Activated CD8-positive, alpha-beta memory T cell treated with anti-CD3 and anti-CD28 coated beads, Interleukin-2, amount 10 ng/mL, durations not matched to agents 7 days and 5 days (primary cell): ENCODE results near the gene BRINP1. TPM values are rescaled to one million over a fixed set of nuclear protein-coding genes. Genes with fewer than 3 reads are reported as not detected.

Source experiments
- ATAC-seq: fragments of 150-1000 bp; cut with Tn5 transposase; one replicate; pipeline ENCODE4 v1.10.0; 2021; ENCODE audit warnings: moderate library complexity
- CTCF ChIA-PET: fragments of 350-600 bp; sonication (Branson Sonifier 250); formaldehyde crosslinking; loops from one replicate; lab custom pipeline; 2021; ENCODE audit warnings: antibody characterized with exemption; lab: Charles Lee
- DNase-seq: peaks from one replicate; pipeline ENCODE4 v3.0.0-alpha.2; 2020
- H3K27ac Mint-ChIP-seq: one replicate; pipeline ENCODE4 v1.8.0; 2021; ENCODE audit warnings: mild to moderate bottlenecking, mixed read lengths
- H3K27me3 Mint-ChIP-seq: one replicate; pipeline ENCODE4 v1.8.0; 2021; ENCODE audit warnings: mixed read lengths
- H3K36me3 Mint-ChIP-seq: one replicate; pipeline ENCODE4 v1.8.0; 2021; ENCODE audit warnings: mild to moderate bottlenecking, mixed read lengths
- H3K4me1 Mint-ChIP-seq: one replicate; pipeline ENCODE4 v1.8.0; 2021; ENCODE audit warnings: mixed read lengths
- H3K4me3 Mint-ChIP-seq: one replicate; pipeline ENCODE4 v1.8.0; 2021; ENCODE audit warnings: mild to moderate bottlenecking, moderate library complexity, mixed read lengths
- H3K9me3 Mint-ChIP-seq: one replicate; pipeline ENCODE4 v1.8.0; 2022; ENCODE audit warnings: low read depth, mixed read lengths
- total RNA-seq, 2 experiments: library from RNA; stranded (reverse); gene quantifications; one replicate each; pipeline ENCODE4 v1.2.3, GENCODE V29; 2021

Gene BRINP1
- not detected for total RNA-seq

GRCh38 chr9:119368681-119369581, at the start of gene BRINP1:
BRINP1 (minus strand) TSS chr9:119369435; CDS start chr9:119313355, 56,080 bp downstream.
- peaks cover 2% of the 10 kb centered on the region for H3K9me3 Mint-ChIP-seq
- peak within 1 kb of the TSS; percentile 19 for H3K4me3 Mint-ChIP-seq
- H3K27ac Mint-ChIP-seq = peak within 1 kb of the TSS; percentile 24
- H3K36me3 Mint-ChIP-seq = peaks cover 4% of the 10 kb centered on the region
- ATAC-seq (no peak), DNase-seq (no peak)
- CTCF ChIA-PET = no interaction called here
- peaks cover 23% of the 10 kb centered on the region for H3K27me3 Mint-ChIP-seq
- no peaks in the 10 kb centered on the region for H3K4me1 Mint-ChIP-seq

- CTCF ChIA-PET = no interaction called here
- DNase-seq = no peak
- Mint-ChIP-seq H3K9me3 (peaks cover 2% of the 10 kb centered on the region), H3K36me3 (no peaks in the 10 kb centered on the region), H3K4me1 (no peaks in the 10 kb centered on the region), H3K27ac (no peak overlapping the region), H3K27me3 (no peaks in the 10 kb centered on the region), H3K4me3 (no peak overlapping the region)
- no peak for ATAC-seq
These were observed 49.5 kb upstream of the BRINP1 start for GRCh38 chr9:119418721-119419120.

GRCh38 chr9:119416793-119417192, 47.6 kb upstream of the BRINP1 start:
- Mint-ChIP-seq H3K4me3 (no peak overlapping the region), H3K27ac (no peak overlapping the region), H3K27me3 (no peaks in the 10 kb centered on the region), H3K36me3 (no peaks in the 10 kb centered on the region), H3K9me3 (peaks cover 2% of the 10 kb centered on the region), H3K4me1 (no peaks in the 10 kb centered on the region)
- ATAC-seq (no peak), DNase-seq (no peak)
- CTCF ChIA-PET = no interaction called here

GRCh38 chr9:119412399-119412798, 43.2 kb upstream of the BRINP1 start:
- Mint-ChIP-seq H3K36me3 (no peaks in the 10 kb centered on the region), H3K4me1 (no peaks in the 10 kb centered on the region), H3K27ac (no peak overlapping the region), H3K27me3 (no peaks in the 10 kb centered on the region), H3K4me3 (no peak overlapping the region), H3K9me3 (peaks cover 3% of the 10 kb centered on the region)
- CTCF ChIA-PET = no interaction called here
- DNase-seq (no peak), ATAC-seq (no peak)

- DNase-seq = no peak
- CTCF ChIA-PET = no interaction called here
- peaks cover 6% of the 10 kb centered on the region for H3K9me3 Mint-ChIP-seq
- H3K27ac Mint-ChIP-seq = no peak overlapping the region
- H3K4me3 Mint-ChIP-seq = no peak overlapping the region
- no peaks in the 10 kb centered on the region for H3K36me3 Mint-ChIP-seq
- no peaks in the 10 kb centered on the region for H3K4me1 Mint-ChIP-seq
- no peaks in the 10 kb centered on the region for H3K27me3 Mint-ChIP-seq
- no peak for ATAC-seq
These were observed 40.3 kb upstream of the BRINP1 start for GRCh38 chr9:119409552-119409951.

GRCh38 chr9:119400606-119401005, 31.4 kb upstream of the BRINP1 start:
- H3K9me3 Mint-ChIP-seq = peaks cover 3% of the 10 kb centered on the region
- no peak for ATAC-seq
- CTCF ChIA-PET = no interaction called here
- no peak overlapping the region for H3K27ac Mint-ChIP-seq
- no peaks in the 10 kb centered on the region for H3K27me3 Mint-ChIP-seq
- no peaks in the 10 kb centered on the region for H3K4me1 Mint-ChIP-seq
- no peak overlapping the region for H3K4me3 Mint-ChIP-seq
- no peak for DNase-seq
- H3K36me3 Mint-ChIP-seq = no peaks in the 10 kb centered on the region

- H3K4me1 Mint-ChIP-seq = no peaks in the 10 kb centered on the region
- CTCF ChIA-PET = no interaction called here
- no peaks in the 10 kb centered on the region for H3K27me3 Mint-ChIP-seq
- no peak overlapping the region for H3K27ac Mint-ChIP-seq
- H3K36me3 Mint-ChIP-seq = no peaks in the 10 kb centered on the region
- ATAC-seq (no peak), DNase-seq (no peak)
- no peak overlapping the region for H3K4me3 Mint-ChIP-seq
- H3K9me3 Mint-ChIP-seq = no peaks in the 10 kb centered on the region
These were observed 29.1 kb upstream of the BRINP1 start for GRCh38 chr9:119398350-119398749.

- Mint-ChIP-seq H3K27ac (no peak overlapping the region), H3K27me3 (no peaks in the 10 kb centered on the region), H3K36me3 (no peaks in the 10 kb centered on the region), H3K4me3 (no peak overlapping the region), H3K9me3 (no peaks in the 10 kb centered on the region), H3K4me1 (no peaks in the 10 kb centered on the region)
- ATAC-seq (no peak), DNase-seq (no peak)
- CTCF ChIA-PET = no interaction called here
These were observed 22.6 kb upstream of the BRINP1 start for GRCh38 chr9:119391878-119392277.

- Mint-ChIP-seq H3K27ac (no peak overlapping the region), H3K36me3 (no peaks in the 10 kb centered on the region), H3K9me3 (peaks cover 3% of the 10 kb centered on the region), H3K4me3 (no peak overlapping the region), H3K4me1 (no peaks in the 10 kb centered on the region), H3K27me3 (no peaks in the 10 kb centered on the region)
- CTCF ChIA-PET = no interaction called here
- ATAC-seq (no peak), DNase-seq (no peak)
These were observed 6.7 kb upstream of the BRINP1 start for GRCh38 chr9:119375892-119376291.

- Mint-ChIP-seq H3K4me3 (no peak overlapping the region), H3K9me3 (peaks cover 5% of the 10 kb centered on the region), H3K27me3 (peaks cover 19% of the 10 kb centered on the region), H3K4me1 (no peaks in the 10 kb centered on the region), H3K36me3 (peaks cover 4% of the 10 kb centered on the region), H3K27ac (no peak overlapping the region)
- no peak for ATAC-seq
- DNase-seq = no peak
- CTCF ChIA-PET = no interaction called here
These were observed 3.7 kb upstream of the BRINP1 start for GRCh38 chr9:119372951-119373350.

GRCh38 chr9:119370816-119371215, 1.6 kb upstream of the BRINP1 start:
- no peak for DNase-seq
- peaks cover 23% of the 10 kb centered on the region for H3K27me3 Mint-ChIP-seq
- H3K4me3 Mint-ChIP-seq = no peak overlapping the region
- ATAC-seq = no peak
- peaks cover 4% of the 10 kb centered on the region for H3K36me3 Mint-ChIP-seq
- no peaks in the 10 kb centered on the region for H3K4me1 Mint-ChIP-seq
- H3K27ac Mint-ChIP-seq = no peak overlapping the region
- H3K9me3 Mint-ChIP-seq = peaks cover 5% of the 10 kb centered on the region
- CTCF ChIA-PET = no interaction called here

GRCh38 chr9:119369680-119370366, 588 bp upstream of the BRINP1 start:
- CTCF ChIA-PET = no interaction called here
- peaks cover 2% of the 10 kb centered on the region for H3K9me3 Mint-ChIP-seq
- H3K36me3 Mint-ChIP-seq = peaks cover 4% of the 10 kb centered on the region
- ATAC-seq (no peak), DNase-seq (no peak)
- H3K27ac Mint-ChIP-seq = peak overlapping the region; percentile 6
- peaks cover 23% of the 10 kb centered on the region for H3K27me3 Mint-ChIP-seq
- H3K4me1 Mint-ChIP-seq = no peaks in the 10 kb centered on the region
- H3K4me3 Mint-ChIP-seq = no peak overlapping the region

- ATAC-seq (no peak), DNase-seq (no peak)
- CTCF ChIA-PET = no interaction called here
- Mint-ChIP-seq H3K9me3 (peaks cover 2% of the 10 kb centered on the region), H3K27ac (no peak overlapping the region), H3K4me1 (no peaks in the 10 kb centered on the region), H3K36me3 (peaks cover 4% of the 10 kb centered on the region), H3K4me3 (peak overlapping the region; percentile 19), H3K27me3 (peaks cover 23% of the 10 kb centered on the region)
These were observed 1.1 kb downstream of the BRINP1 start for GRCh38 chr9:119368179-119368578.

GRCh38 chr9:119367683-119368075, 1.6 kb downstream of the BRINP1 start:
- Mint-ChIP-seq H3K4me1 (no peaks in the 10 kb centered on the region), H3K4me3 (no peak overlapping the region), H3K27ac (no peak overlapping the region), H3K9me3 (peaks cover 2% of the 10 kb centered on the region), H3K36me3 (peaks cover 4% of the 10 kb centered on the region), H3K27me3 (peaks cover 23% of the 10 kb centered on the region)
- DNase-seq = no peak
- CTCF ChIA-PET = no interaction called here
- ATAC-seq = no peak
